ENCODE data around the gene DOCK11.

Gene DOCK11

DNA sequence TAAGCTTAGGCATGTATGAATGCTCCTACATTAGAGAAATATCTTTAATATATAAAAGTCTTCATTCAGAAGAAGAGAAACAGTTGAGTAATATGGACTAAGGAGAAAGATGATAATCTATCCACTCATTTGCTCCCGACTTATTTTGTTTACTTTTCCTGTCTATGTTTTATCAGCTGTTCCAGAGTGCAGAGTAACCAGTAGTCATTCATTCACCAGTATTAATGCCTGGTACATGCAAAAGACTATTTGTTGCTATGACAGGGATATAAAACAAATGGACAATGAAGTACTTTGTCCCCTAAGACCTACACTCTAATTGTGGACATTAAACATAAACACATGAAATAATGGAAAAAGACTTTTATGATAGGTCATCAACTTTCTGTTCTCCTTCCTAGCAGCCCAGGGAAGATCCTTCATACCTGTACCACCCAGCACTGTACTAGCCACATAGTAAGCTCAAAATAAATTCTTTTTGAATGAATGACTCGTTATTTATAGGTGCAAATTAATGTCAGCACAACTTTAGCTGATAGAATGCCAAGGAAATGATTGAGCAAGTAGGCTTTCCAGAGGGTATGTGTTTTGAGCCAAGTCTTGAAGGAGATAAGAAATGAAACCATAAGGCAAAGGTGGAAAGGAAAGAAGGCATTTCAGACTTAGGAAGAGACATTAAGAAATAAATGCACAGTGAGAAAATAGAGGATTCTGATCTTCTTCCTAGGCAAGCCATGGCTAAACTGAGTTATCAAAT, 186.8 kb downstream of the DOCK11 start:
- no peak for DNase-seq (ENCODE audit: low read depth)
- in situ Hi-C loops (cut with HindIII; ENCODE audit: low sequenced_read_pairs) = no loop called here
- H3K4me3 ChIP-seq (ENCODE audit: low read depth, low read length) = no peak overlapping the region
- TF ChIP-seq, protein P1, sequence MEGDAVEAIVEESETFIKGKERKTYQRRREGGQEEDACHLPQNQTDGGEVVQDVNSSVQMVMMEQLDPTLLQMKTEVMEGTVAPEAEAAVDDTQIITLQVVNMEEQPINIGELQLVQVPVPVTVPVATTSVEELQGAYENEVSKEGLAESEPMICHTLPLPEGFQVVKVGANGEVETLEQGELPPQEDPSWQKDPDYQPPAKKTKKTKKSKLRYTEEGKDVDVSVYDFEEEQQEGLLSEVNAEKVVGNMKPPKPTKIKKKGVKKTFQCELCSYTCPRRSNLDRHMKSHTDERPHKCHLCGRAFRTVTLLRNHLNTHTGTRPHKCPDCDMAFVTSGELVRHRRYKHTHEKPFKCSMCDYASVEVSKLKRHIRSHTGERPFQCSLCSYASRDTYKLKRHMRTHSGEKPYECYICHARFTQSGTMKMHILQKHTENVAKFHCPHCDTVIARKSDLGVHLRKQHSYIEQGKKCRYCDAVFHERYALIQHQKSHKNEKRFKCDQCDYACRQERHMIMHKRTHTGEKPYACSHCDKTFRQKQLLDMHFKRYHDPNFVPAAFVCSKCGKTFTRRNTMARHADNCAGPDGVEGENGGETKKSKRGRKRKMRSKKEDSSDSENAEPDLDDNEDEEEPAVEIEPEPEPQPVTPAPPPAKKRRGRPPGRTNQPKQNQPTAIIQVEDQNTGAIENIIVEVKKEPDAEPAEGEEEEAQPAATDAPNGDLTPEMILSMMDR (IDR thresholded peaks at IDR 0.05; ENCODE audit: low read depth, low read length, missing control alignments) = no peak

DNA sequence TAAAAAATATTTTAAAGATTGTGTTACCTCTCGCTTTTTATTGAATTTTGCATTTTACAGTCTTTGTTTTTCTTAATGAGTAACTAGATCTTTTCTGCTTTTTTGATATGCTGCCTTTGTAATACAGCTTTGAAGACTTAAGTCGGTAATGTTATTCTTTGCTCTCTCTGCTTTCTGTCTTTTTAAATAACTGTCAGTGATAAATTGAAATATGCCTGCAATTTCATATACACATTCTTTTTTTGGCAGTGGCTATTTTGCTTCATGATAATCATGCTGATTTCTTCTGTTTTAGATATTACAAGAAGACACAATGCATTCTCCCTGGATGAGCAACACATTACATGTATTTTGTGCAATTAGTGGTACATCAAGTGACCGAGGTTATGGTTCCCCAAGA, 189.8 kb downstream of the DOCK11 start:
- TF ChIP-seq, protein P1 (IDR thresholded peaks at IDR 0.05; ENCODE audit: low read depth, low read length, missing control alignments) = no peak
- H3K4me3 ChIP-seq (ENCODE audit: low read depth, low read length) = no peak overlapping the region
- in situ Hi-C loops (cut with HindIII; ENCODE audit: low sequenced_read_pairs) = no loop called here
- no peak for DNase-seq (ENCODE audit: low read depth)

DNA sequence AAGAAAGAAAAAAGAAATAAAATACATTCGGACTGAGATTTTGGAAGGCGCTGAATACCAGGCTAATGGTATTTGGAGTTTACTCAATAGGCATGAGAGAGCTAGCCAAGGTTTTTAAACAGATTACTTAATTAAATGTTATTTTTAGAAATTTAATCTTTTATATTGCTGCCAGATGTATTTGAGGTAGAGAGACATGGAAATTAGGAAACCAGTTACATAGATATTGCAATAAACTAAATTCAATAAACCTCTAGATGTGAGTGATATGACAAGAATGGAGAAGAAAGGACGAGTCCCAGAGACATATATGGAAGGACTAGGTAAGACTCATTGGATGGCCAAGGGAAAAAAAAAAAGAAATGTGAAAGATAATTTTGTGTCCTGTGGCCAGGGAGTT, 193.3 kb downstream of the DOCK11 start:
- no peak overlapping the region for H3K4me3 ChIP-seq (ENCODE audit: low read depth, low read length)
- no peak for DNase-seq (ENCODE audit: low read depth)
- TF ChIP-seq, protein P1 (IDR thresholded peaks at IDR 0.05; ENCODE audit: low read depth, low read length, missing control alignments) = no peak
- in situ Hi-C loops (cut with HindIII; ENCODE audit: low sequenced_read_pairs) = no loop called here

DNA sequence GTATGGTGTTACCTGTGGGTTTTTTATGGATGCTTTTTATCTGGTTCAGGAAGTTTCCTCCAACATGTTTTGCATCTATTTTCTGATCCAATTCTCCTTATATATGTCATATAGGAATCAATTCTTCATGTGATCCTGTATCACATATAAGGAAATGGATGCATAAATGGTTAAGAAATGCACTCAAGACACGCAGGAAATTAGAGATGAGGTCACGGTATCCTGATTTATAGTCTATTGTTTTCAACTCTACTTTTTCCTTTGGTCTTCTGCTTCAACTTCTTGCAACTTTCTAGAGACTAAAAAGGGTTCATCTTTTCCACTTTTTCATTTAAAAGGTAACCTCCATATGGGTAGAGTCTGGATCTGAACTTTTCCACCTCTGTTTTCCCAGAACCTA, 198.2 kb downstream of the DOCK11 start:
- H3K4me3 ChIP-seq (ENCODE audit: low read depth, low read length) = no peak overlapping the region
- TF ChIP-seq, protein P1 (IDR thresholded peaks at IDR 0.05; ENCODE audit: low read depth, low read length, missing control alignments) = no peak
- in situ Hi-C loops (cut with HindIII; ENCODE audit: low sequenced_read_pairs) = no loop called here

DNA sequence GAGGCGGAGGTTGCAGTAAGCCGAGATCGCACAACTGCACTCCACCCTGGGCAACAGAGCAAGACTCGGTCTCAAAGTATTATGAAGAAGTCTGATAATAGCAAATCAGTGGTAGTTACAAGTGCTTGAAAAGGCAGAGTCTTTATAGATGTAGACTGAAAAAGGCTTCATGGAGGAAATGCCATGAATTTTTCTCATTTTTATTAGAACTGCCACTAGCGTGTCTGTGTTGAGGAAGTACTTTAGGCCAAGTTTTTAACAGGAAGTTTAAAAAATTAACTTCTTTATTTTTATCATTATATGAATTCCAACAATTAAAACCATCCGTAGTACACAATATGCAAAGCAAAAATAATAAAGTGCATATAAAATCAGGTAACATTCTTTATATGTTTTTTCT, 199.0 kb downstream of the DOCK11 start:
- H3K4me3 ChIP-seq (ENCODE audit: low read depth, low read length) = no peak overlapping the region
- TF ChIP-seq, protein P1 (IDR thresholded peaks at IDR 0.05; ENCODE audit: low read depth, low read length, missing control alignments) = no peak
- DNase-seq (ENCODE audit: low read depth) = no peak
- in situ Hi-C loops (cut with HindIII; ENCODE audit: low sequenced_read_pairs) = no loop called here

More for the DNA sequence above, 198.2 kb downstream of the DOCK11 start:
- DNase-seq (ENCODE audit: low read depth) = no peak

DNA sequence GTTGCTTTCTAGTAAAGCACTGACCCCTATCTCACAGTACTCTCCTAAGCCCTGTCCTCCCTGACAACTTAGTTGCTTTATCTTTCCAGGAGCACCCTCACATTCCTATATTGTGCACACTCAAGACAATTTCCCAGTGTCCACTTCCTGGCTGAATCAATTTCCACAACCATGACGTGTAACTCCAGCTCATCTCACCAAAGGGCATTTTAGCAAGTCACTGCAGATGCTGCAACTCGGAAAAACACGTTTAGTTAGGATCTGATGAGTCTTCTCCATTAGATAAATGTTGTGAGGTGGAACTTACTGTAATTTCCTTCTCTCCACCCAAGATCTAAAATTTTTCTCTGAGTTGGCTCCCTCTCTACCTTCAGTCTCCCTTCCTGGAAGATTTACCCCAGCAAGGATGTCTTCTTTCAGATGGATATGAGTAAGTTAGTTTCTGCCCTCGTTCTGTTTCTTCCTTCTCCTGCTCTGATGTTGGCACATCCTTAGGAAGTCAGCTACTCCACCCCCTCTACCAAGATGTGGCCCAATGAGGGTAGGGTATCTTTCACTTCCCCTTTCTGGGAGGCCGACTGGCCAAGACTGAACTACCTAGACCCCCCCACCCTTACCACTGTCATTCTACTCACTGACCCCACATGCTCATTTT, 203.0 kb downstream of the DOCK11 start:
- no peak overlapping the region for H3K4me3 ChIP-seq (ENCODE audit: low read depth, low read length)
- in situ Hi-C loops (cut with HindIII; ENCODE audit: low sequenced_read_pairs) = no loop called here
- DNase-seq (ENCODE audit: low read depth) = no peak
- TF ChIP-seq, protein P1 (IDR thresholded peaks at IDR 0.05; ENCODE audit: low read depth, low read length, missing control alignments) = no peak

All from astrocyte of the cerebellum (primary cell).